Measurements from ENCODE around the gene LINGO4.

LINGO4 gene

GRCh38 chr1:151805066-151805820 lies at the start of gene LINGO4:
TSS of gene LINGO4 (minus strand) at chr1:151805419. CDS start at chr1:151802704, 2,715 bp downstream.
- no peak for TF ChIP-seq CTCF (IDR thresholded peaks at IDR 0.05)
- H3K27me3 ChIP-seq: peaks cover 70% of the 10 kb centered on the region
- no peak within 1 kb of the TSS for H3K4me3 ChIP-seq (ENCODE audit: low read depth in 1 of 2, low read length in 1 of 2)
- no peaks in the 10 kb centered on the region for H3K4me1 ChIP-seq (ENCODE audit: control insufficient read depth in 1 of 2, insufficient read depth in 1 of 2, low read depth in 1 of 2, low read length in 1 of 2)
- H3K27ac ChIP-seq: no peak within 1 kb of the TSS
- no peaks in the 10 kb centered on the region for H3K36me3 ChIP-seq
- H3K9me3 ChIP-seq: no peaks in the 10 kb centered on the region

GRCh38 chr1:151854658-151855057 lies 49.4 kb upstream of the LINGO4 start:
- Histone ChIP-seq H3K4me1 (ENCODE audit: control insufficient read depth in 1 of 2, insufficient read depth in 1 of 2, low read depth in 1 of 2, low read length in 1 of 2) (peaks cover 8 to 13% of the 10 kb centered on the region in 2 experiments), H3K36me3 (no peaks in the 10 kb centered on the region), H3K27me3 (peaks cover 29% of the 10 kb centered on the region), H3K4me3 (ENCODE audit: low read depth in 1 of 2, low read length in 1 of 2) (no peak overlapping the region), H3K27ac (no peak overlapping the region), H3K9me3 (no peaks in the 10 kb centered on the region)
- TF ChIP-seq CTCF (IDR thresholded peaks at IDR 0.05): no peak

GRCh38 chr1:151853411-151853943 lies 48.3 kb upstream of the LINGO4 start, which contains the start of gene THEM5:
TSS of gene THEM5 (minus strand) at chr1:151853712. CDS start at chr1:151853565, 147 bp downstream.
- peaks cover 8 to 13% of the 10 kb centered on the region in 2 experiments for H3K4me1 ChIP-seq (ENCODE audit: control insufficient read depth in 1 of 2, insufficient read depth in 1 of 2, low read depth in 1 of 2, low read length in 1 of 2)
- no peaks in the 10 kb centered on the region for H3K9me3 ChIP-seq
- peaks cover 41% of the 10 kb centered on the region for H3K27me3 ChIP-seq
- H3K36me3 ChIP-seq: no peaks in the 10 kb centered on the region
- no peak within 1 kb of the TSS for H3K27ac ChIP-seq
- H3K4me3 ChIP-seq (ENCODE audit: low read depth in 1 of 2, low read length in 1 of 2): no peak within 1 kb of the TSS
- no peak for TF ChIP-seq CTCF (IDR thresholded peaks at IDR 0.05)

- no peaks in the 10 kb centered on the region for H3K36me3 ChIP-seq
- TF ChIP-seq CTCF (IDR thresholded peaks at IDR 0.05): no peak
- no peaks in the 10 kb centered on the region for H3K9me3 ChIP-seq
- H3K27me3 ChIP-seq: peaks cover 48% of the 10 kb centered on the region
- no peak overlapping the region for H3K4me3 ChIP-seq (ENCODE audit: low read depth in 1 of 2, low read length in 1 of 2)
- no peak overlapping the region for H3K27ac ChIP-seq
- H3K4me1 ChIP-seq (ENCODE audit: control insufficient read depth in 1 of 2, insufficient read depth in 1 of 2, low read depth in 1 of 2, low read length in 1 of 2): peaks cover 7 to 12% of the 10 kb centered on the region in 2 experiments
Observed at GRCh38 chr1:151852733-151853132, 47.5 kb upstream of the LINGO4 start.

- H3K9me3 ChIP-seq: no peaks in the 10 kb centered on the region
- peaks cover 0 to 3% of the 10 kb centered on the region in 2 experiments for H3K4me1 ChIP-seq (ENCODE audit: control insufficient read depth in 1 of 2, insufficient read depth in 1 of 2, low read depth in 1 of 2, low read length in 1 of 2)
- H3K4me3 ChIP-seq (ENCODE audit: low read depth in 1 of 2, low read length in 1 of 2): no peak overlapping the region
- no peak overlapping the region for H3K27ac ChIP-seq
- no peaks in the 10 kb centered on the region for H3K36me3 ChIP-seq
- TF ChIP-seq CTCF (IDR thresholded peaks at IDR 0.05): no peak
- peaks cover 57% of the 10 kb centered on the region for H3K27me3 ChIP-seq
Observed at GRCh38 chr1:151851886-151852285, 46.7 kb upstream of the LINGO4 start.

All from neutrophil (primary cell).